Skeletal muscle satellite cell (primary cell): ENCODE data around the gene CCDC85B.

Experiments
- H3K27me3 ChIP-seq: 2 replicates; pipeline ENCODE4 v1.7.0; 2013; ENCODE audit warnings: low read length; ENCODE audit not compliant: control insufficient read depth, insufficient read depth
- H3K36me3 ChIP-seq: 2 replicates; pipeline ENCODE4 v1.7.0; 2013; ENCODE audit warnings: mild to moderate bottlenecking, control low read depth, low read length; ENCODE audit not compliant: insufficient read depth
- H3K4me1 ChIP-seq: 2 replicates; pipeline ENCODE4 v1.7.0; 2013; ENCODE audit warnings: low read length; ENCODE audit not compliant: control insufficient read depth, insufficient read depth
- H3K4me2 ChIP-seq: 2 replicates; pipeline ENCODE4 v1.7.0; 2013; ENCODE audit warnings: mild to moderate bottlenecking, low read length
- H3K4me3 ChIP-seq: 2 replicates; pipeline ENCODE4 v1.7.0; 2013; ENCODE audit warnings: low read length
- H3K9ac ChIP-seq: 2 replicates; pipeline ENCODE4 v1.7.0; 2013; ENCODE audit warnings: mild to moderate bottlenecking, low read depth, low read length, moderate library complexity
- H3K9me3 ChIP-seq: replicated peaks from 2 replicates; pipeline ENCODE4 v1.7.0; 2013; ENCODE audit warnings: mild to moderate bottlenecking, control low read depth, low read length

The CCDC85B gene

DNA sequence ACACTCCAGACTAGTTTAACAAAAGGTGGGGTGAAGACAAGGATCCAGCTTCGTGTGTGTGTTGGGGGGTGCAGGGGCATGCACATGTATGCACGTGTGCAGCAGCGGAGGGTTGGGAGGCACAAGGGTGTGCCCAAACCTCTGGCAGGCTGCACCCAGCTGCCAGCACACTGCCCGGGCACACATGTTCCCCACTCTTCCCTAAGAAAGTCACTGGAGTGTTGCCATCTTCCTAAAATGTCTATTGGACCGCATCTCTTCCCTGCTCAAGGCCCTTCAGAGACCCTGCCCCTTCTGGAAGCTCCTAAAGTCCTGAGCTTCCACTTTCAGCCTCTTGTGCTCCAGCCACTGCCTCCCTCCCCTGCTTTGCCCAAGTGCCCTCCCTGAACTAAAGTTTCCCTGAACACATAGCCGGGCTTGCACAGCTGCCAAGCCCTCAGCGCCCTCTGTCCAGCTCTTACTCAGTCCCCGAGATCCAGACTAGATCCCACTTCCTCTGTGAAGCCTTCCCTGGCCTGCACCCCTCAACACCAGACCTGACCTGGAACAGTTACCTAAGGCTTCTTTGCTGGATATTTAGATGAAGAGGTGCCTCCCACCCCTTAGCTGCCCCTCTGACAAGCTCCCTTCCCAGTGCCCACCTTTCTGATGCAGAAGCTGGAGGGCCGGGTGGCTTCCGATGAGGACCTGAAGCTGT is 38.5 kb upstream of the CCDC85B start:
- Histone ChIP-seq H3K4me3 (no peak overlapping the region), H3K27me3 (no peaks in the 10 kb centered on the region), H3K4me2 (no peak overlapping the region), H3K36me3 (peaks cover 61% of the 10 kb centered on the region), H3K4me1 (peaks cover 20% of the 10 kb centered on the region), H3K9me3 (no peaks in the 10 kb centered on the region), H3K9ac (no peak overlapping the region)

- no peak overlapping the region for H3K4me2 ChIP-seq
- H3K9me3 ChIP-seq = no peaks in the 10 kb centered on the region
- peaks cover 20% of the 10 kb centered on the region for H3K4me1 ChIP-seq
- no peaks in the 10 kb centered on the region for H3K27me3 ChIP-seq
- H3K4me3 ChIP-seq = no peak overlapping the region
- H3K9ac ChIP-seq = no peak overlapping the region
- peaks cover 66% of the 10 kb centered on the region for H3K36me3 ChIP-seq
Observed at GRCh38 chr11:65852508-65853245, 37.8 kb upstream of the CCDC85B start.

GRCh38 chr11:65853246-65853979 is 37.1 kb upstream of the CCDC85B start:
- peaks cover 66% of the 10 kb centered on the region for H3K36me3 ChIP-seq
- H3K4me3 ChIP-seq = no peak overlapping the region
- H3K9ac ChIP-seq = no peak overlapping the region
- no peak overlapping the region for H3K4me2 ChIP-seq
- no peaks in the 10 kb centered on the region for H3K27me3 ChIP-seq
- H3K9me3 ChIP-seq = no peaks in the 10 kb centered on the region
- peaks cover 20% of the 10 kb centered on the region for H3K4me1 ChIP-seq

DNA sequence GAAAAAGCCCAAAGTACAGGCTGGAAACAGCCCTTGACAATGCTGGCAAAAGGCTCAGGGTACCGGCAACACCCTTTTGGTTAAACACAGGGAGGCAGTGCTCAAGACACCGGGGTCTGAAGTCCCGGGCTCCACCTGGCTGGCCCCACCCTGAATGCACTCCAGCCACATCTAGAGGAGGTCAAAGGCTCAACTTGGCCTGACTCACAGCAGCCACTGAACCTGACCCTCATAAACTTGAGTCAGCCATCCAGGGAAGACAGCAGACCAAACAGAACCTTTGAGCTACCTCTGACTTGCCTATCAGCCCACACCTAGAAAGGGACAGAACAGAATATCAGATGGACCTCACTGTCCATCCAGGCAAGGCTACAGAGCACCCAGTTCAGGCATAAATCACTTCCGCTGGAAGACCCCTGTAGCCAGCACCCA is 36.3 kb upstream of the CCDC85B start:
- H3K36me3 ChIP-seq = peaks cover 66% of the 10 kb centered on the region
- H3K9ac ChIP-seq = no peak overlapping the region
- H3K4me3 ChIP-seq = no peak overlapping the region
- no peaks in the 10 kb centered on the region for H3K9me3 ChIP-seq
- no peak overlapping the region for H3K4me2 ChIP-seq
- peaks cover 20% of the 10 kb centered on the region for H3K4me1 ChIP-seq
- H3K27me3 ChIP-seq = no peaks in the 10 kb centered on the region

DNA sequence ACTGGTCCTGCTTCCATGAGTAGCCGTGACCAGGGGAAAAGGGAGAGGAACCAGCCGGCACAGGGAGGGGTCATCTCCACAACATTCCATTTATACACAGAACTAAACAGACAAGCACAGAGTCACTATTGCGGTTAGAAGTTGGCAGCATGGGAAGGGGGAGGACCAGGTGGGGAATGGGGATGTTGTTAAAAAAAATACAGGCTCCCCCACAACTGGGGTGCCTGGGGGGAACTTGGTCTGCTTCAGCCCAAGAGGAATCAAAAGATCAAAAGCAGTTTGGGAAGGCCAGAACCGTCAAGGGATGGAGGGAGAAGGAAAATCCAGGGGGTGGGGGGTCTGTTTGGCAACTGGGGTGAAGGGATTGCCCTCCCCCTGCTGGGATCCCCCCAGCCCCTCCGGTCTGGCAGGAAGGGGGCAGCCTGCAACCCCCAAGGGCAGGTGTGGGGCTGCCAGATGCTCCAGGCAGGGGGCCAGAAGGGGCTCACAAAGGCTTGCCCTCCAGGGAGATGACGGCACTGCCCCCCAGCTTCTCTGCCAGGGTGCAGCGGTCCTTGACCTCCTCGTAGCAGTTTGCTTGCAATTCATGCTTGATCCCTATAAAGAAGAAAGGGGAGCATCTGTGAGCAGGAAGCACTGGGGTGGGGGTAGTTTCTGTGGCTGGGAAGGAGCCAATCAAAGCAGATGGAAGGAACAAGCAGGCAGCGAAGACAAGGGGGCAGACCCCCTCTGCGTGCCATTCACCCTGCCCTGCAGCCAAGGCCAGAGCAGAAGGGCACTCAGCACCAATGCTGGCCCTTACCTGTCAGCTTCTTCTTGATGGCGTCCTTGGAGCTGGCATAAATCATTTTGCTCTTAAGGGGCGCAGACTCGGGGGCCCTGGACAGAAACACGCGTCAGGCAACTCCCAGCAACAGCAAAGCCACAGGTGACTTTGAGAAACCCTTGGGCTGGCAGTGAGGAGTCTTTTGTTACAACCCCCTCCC is 35.3 kb upstream of the CCDC85B start:
- Histone ChIP-seq H3K4me1 (peaks cover 27% of the 10 kb centered on the region), H3K36me3 (peaks cover 66% of the 10 kb centered on the region)

DNA sequence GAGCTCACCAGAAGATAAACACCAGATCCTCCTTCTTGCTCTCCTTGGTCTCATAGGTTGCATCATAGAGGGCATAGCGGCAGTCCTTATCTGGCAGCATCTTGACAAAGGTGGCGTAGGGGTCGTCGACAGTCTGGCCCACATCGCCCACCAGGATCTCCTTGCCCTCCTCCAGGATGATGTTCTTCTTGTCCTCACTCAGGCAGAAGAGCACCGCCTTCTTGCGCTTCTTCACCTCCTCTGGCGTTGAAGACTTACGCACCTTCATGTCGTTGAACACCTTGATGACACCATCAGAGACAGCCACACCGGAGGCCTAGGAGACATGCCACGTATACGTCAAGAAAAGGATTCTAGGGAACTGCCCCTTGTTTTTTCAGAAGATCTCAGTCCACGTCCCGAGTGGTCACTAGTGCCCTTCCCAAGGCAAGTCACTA is 34.5 kb upstream of the CCDC85B start:
- Histone ChIP-seq H3K36me3 (peaks cover 64% of the 10 kb centered on the region), H3K27me3 (no peaks in the 10 kb centered on the region), H3K4me3 (peak overlapping the region; percentile 89), H3K9me3 (no peaks in the 10 kb centered on the region), H3K4me1 (peaks cover 27% of the 10 kb centered on the region), H3K4me2 (peak overlapping the region; percentile 95), H3K9ac (peak overlapping the region; percentile 97)

More for the DNA sequence above, 35.3 kb upstream of the CCDC85B start:
- no peak overlapping the region for H3K9ac ChIP-seq
- peak overlapping the region; percentile 95 for H3K4me2 ChIP-seq
- H3K9me3 ChIP-seq = no peaks in the 10 kb centered on the region
- no peak overlapping the region for H3K4me3 ChIP-seq
- H3K27me3 ChIP-seq = no peaks in the 10 kb centered on the region

DNA sequence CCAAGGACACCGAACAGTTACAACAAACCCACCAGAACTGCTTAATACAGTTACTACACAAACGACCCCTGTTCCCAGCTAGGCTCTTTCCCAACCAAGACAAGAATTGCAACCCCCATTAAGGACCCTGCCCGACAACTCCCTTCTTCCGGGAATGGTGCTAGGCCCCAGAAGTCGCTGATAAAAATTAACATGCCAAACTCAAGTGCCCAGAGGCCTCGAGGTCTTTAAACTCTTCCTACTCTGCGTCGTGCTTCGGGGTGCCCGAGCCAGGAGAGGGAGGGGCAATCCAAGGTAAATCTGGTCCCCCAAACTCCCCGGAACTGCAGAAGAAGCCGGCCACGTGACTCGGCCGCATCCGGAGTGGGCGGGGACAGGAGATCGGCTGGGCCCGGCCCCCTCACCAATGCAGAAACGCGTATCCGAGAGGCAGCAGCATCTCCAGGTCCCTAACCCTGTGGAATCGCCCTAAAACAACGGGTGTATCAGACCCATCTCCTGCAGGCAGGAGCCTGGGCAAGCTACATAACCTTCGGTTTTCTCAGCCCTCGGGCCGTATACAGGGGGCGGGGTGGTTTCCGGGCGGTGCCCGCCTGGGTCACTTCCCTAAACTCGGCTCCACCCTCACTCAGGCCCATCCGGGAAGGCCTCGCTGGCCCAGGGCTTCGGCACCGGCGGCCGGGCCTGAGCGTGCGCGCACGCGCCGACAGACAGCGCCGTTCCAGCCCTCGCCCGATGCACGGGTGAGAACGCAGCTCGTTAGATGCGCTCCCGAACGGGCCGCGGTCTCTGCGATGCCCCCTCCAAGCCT is 33.6 kb upstream of the CCDC85B start:
- peaks cover 35% of the 10 kb centered on the region for H3K4me1 ChIP-seq
- H3K27me3 ChIP-seq = no peaks in the 10 kb centered on the region
- H3K9ac ChIP-seq = peak overlapping the region; percentile 97
- H3K4me2 ChIP-seq = peak overlapping the region; percentile 95
- no peaks in the 10 kb centered on the region for H3K9me3 ChIP-seq
- peak overlapping the region; percentile 89 for H3K4me3 ChIP-seq
- peaks cover 58% of the 10 kb centered on the region for H3K36me3 ChIP-seq

- Histone ChIP-seq H3K4me1 (peaks cover 39% of the 10 kb centered on the region), H3K27me3 (no peaks in the 10 kb centered on the region)
Observed at GRCh38 chr11:65857500-65857852, 33.0 kb upstream of the CCDC85B start.

DNA sequence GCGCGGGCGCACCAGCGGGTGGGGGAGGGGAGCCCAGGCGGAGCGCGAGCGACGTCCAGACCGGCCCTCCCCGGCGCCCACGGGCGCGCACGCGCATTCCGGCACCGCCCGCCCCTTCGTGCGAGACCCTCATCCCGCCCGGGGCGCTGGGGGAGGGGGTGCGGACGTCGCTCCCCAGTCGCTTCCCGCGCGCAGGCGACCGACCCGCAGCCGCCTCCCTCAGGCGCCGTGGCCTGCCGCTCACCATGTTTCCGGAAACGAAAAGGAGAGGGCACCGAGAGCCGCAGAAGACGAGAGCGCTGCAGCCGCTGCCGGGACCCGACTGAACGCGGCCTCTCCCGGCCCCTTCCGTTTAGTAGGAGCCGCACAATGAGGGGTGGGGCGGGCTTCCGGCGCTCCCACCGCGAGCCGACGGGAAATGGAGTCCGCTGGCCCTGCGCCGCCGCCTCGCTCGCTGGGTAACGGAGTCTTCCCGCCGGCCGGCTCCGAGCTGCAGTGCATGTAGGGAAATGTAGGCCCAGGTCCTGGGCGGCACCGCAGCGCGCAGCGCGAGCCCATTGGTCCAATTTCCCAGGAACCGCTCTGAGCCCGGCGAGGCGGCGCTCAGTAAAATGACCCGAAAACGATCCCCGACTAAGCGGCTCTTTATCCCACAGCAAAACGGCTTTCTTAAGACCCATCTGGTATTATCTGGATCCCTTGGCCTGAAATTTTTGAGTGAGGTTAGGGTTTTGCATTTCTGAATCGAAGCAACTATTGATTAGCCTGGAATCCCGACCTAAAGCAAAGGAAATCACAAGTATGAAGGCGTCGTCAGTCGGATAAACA is 32.4 kb upstream of the CCDC85B start, which contains the start of gene CFL1:
Gene CFL1, minus strand, starts transcription at position 328 of the 828 bp plus-strand sequence. Its CDS starts 81 bp downstream, at position 247.
- Histone ChIP-seq H3K36me3 (peaks cover 58% of the 10 kb centered on the region), H3K4me2 (peak within 1 kb of the TSS; percentile 95), H3K9ac (peak within 1 kb of the TSS; percentile 97), H3K4me3 (peak within 1 kb of the TSS; percentile 96), H3K27me3 (no peaks in the 10 kb centered on the region), H3K4me1 (peaks cover 44% of the 10 kb centered on the region), H3K9me3 (no peaks in the 10 kb centered on the region)

More at GRCh38 chr11:65857500-65857852, 33.0 kb upstream of the CCDC85B start:
- Histone ChIP-seq H3K4me3 (peak overlapping the region; percentile 89), H3K4me2 (peak overlapping the region; percentile 95), H3K9ac (peak overlapping the region; percentile 97), H3K36me3 (peaks cover 58% of the 10 kb centered on the region), H3K9me3 (no peaks in the 10 kb centered on the region)
